ENCODE measurements around the gene NOP58.

GRCh38 chr2:202237787-202238233, 27.8 kb upstream of the NOP58 start:
- no peak for TF ChIP-seq ZNF777 (tag by site-specific recombination; IDR thresholded peaks at IDR 0.05; ENCODE audit: borderline replicate concordance)
- TF ChIP-seq CTCF (tag by site-specific recombination; IDR thresholded peaks at IDR 0.05): no peak
- TF ChIP-seq ZBTB7A (tag by site-specific recombination; IDR thresholded peaks at IDR 0.05; ENCODE audit: low read depth): no peak
- TF ChIP-seq TSHZ1 (tag by site-specific recombination; IDR thresholded peaks at IDR 0.05; ENCODE audit: borderline replicate concordance): no peak
- no peak for TF ChIP-seq ZSCAN30 (tag by site-specific recombination; IDR thresholded peaks at IDR 0.05)

Data from HEK293 (cell line).